MCF 10A (cell line): Measurements from ENCODE around the gene FAHD1. TPM values are rescaled to one million over a fixed set of nuclear protein-coding genes. Genes with fewer than 3 reads are reported as not detected.

Experiments
- BruUV-seq: library from RNA; stranded (reverse); fragments of 400-500 nt; replicated peaks from 2 replicates; lab custom pipeline; 2021; lab: Mats Ljungman, UMichigan
- CTCF ChIA-PET: fragments of 300-600 bp; sonication (Branson Sonifier 250); formaldehyde crosslinking; extraction: SDS; loops from one replicate; lab custom pipeline; 2021; ENCODE audit warnings: antibody characterized with exemption, inconsistent platforms; lab: Yijun Ruan, JAX
- POLR2A ChIA-PET: fragments of 300-600, 350-650 bp; sonication (Branson Sonifier 250); formaldehyde crosslinking; extraction: SDS; loops from one replicate; lab custom pipeline; 2020; ENCODE audit warnings: antibody characterized with exemption, inconsistent platforms; lab: Yijun Ruan, JAX
- DNase-seq: peaks from one replicate; pipeline ENCODE4 v3.0.0-alpha.2; 2018; ENCODE audit not compliant: unreplicated experiment
- H3K27ac Mint-ChIP-seq: one replicate; pipeline ENCODE4 v1.8.0; 2022; ENCODE audit warnings: mild to moderate bottlenecking, low read depth, mixed read lengths; ENCODE audit not compliant: unreplicated experiment
- H3K27me3 Mint-ChIP-seq: one replicate; pipeline ENCODE4 v1.8.0; 2022; ENCODE audit warnings: mixed read lengths; ENCODE audit not compliant: insufficient read depth, unreplicated experiment
- H3K36me3 Mint-ChIP-seq: one replicate; pipeline ENCODE4 v1.8.0; 2022; ENCODE audit warnings: mild to moderate bottlenecking, moderate library complexity, mixed read lengths; ENCODE audit not compliant: insufficient read depth, unreplicated experiment
- H3K4me1 Mint-ChIP-seq: one replicate; pipeline ENCODE4 v1.8.0; 2022; ENCODE audit warnings: mixed read lengths; ENCODE audit not compliant: insufficient read depth, unreplicated experiment
- H3K4me3 Mint-ChIP-seq: one replicate; pipeline ENCODE4 v1.8.0; 2022; ENCODE audit warnings: mild to moderate bottlenecking, moderate library complexity, mixed read lengths; ENCODE audit not compliant: unreplicated experiment
- H3K9me3 Mint-ChIP-seq: one replicate; pipeline ENCODE4 v1.8.0; 2022; ENCODE audit warnings: mixed read lengths; ENCODE audit not compliant: unreplicated experiment
- intact Hi-C: fragments of 100-400 bp; cut with micrococcal nuclease; formaldehyde crosslinking; loops from 2 replicates; pipeline ENCODE4 v1.14.1; 2022
- total RNA-seq: library from RNA; stranded (reverse); gene quantifications from 2 replicates; pipeline ENCODE4 v1.2.3, GENCODE V29; 2022
- TF ChIP-seq, protein P1 (sequence below): fragments of 200-600 bp; IDR thresholded peaks from one replicate; pipeline ENCODE4 v1.8.0; 2022; ENCODE audit warnings: antibody characterized with exemption, mild to moderate bottlenecking; ENCODE audit not compliant: unreplicated experiment

FAHD1 gene
- total RNA-seq, 1 experiment from 2014 or later = 21.4 TPM

DNA sequence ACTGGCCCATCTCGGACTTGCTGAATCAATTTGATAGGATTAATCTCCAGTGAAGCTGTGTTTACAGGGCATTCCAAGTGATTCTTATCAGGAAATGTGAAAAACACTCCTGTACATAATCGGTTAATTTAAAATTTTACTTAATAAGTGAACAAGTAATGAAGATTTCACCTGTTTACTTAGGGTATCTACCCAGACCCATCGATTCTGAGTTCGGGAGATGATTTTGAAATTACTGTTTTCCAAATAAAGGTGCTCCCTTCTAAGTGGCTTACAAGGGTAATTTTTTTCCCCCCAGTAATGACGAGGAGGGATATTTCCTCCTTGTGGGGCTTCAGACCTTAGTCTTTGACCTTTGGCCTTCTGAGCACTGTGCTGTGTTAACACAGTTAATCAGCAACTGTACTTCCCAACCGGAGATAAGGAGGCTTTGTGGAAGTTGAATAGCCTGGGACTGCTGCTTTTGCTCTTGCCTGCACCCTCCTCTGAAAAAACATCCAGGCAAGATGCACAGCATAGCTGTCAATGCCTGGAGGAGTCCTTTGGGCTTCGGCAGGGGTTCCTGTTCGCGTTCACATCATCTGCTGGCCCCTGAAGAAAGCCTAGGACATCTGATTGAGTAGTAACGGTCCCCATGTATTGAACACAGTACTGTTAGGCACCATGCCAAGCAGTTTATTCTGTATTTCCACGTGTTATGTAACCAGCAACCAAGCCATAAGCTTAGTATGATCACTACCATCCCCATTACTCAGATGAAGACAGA, 1.8 kb downstream of the FAHD1 start:
- Mint-ChIP-seq H3K27me3 (no peaks in the 10 kb centered on the region), H3K4me3 (peak overlapping the region; percentile 94), H3K36me3 (peaks cover 20% of the 10 kb centered on the region), H3K27ac (no peak overlapping the region), H3K4me1 (peaks cover 11% of the 10 kb centered on the region), H3K9me3 (no peaks in the 10 kb centered on the region)
- intact Hi-C loops = no loop called here
- no peak for DNase-seq
- ChIA-PET CTCF (interaction anchor here (0.5 kb wide), 1 partner anchor 465 kb away, joined by 4 read pairs; no protein-coding TSS in a partner anchor), POLR2A (interaction anchor here (1.6 to 6.1 kb wide), 6 partner anchors 8 to 326 kb away, joined by 9 to 58 read pairs (median 22); partner anchors contain the start of genes NUBP2, RPS2, SPSB3 and TRAF7)
- TF ChIP-seq, protein P1, sequence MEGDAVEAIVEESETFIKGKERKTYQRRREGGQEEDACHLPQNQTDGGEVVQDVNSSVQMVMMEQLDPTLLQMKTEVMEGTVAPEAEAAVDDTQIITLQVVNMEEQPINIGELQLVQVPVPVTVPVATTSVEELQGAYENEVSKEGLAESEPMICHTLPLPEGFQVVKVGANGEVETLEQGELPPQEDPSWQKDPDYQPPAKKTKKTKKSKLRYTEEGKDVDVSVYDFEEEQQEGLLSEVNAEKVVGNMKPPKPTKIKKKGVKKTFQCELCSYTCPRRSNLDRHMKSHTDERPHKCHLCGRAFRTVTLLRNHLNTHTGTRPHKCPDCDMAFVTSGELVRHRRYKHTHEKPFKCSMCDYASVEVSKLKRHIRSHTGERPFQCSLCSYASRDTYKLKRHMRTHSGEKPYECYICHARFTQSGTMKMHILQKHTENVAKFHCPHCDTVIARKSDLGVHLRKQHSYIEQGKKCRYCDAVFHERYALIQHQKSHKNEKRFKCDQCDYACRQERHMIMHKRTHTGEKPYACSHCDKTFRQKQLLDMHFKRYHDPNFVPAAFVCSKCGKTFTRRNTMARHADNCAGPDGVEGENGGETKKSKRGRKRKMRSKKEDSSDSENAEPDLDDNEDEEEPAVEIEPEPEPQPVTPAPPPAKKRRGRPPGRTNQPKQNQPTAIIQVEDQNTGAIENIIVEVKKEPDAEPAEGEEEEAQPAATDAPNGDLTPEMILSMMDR = no peak
- BruUV-seq = no TSS peak

DNA sequence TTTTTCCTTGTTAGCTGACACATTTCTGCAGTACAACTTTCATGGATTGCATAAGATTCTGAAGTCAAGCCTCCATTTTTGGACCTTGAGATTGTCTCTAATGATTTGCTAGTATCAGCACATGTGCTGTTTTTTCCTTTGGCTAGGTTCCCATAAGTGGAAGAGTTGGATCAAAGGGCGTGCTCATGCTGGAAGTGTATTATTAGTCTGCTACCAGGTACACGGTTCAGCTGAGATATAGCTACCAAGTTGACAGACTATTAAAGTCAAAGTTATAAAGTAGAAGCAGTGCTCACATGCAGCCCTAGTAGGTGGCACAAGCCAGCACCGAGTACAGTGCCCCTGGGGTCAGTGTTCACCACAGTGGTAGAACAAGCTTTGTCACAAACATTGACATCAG, 3.2 kb downstream of the FAHD1 start:
- POLR2A ChIA-PET = interaction anchor here (1.6 to 4.2 kb wide), 2 partner anchors 48 to 135 kb away, joined by 9 to 30 read pairs; partner anchors contain the start of genes NUBP2, RPS2 and SPSB3
- H3K4me1 Mint-ChIP-seq = peaks cover 17% of the 10 kb centered on the region
- intact Hi-C loops = no loop called here
- DNase-seq = no peak
- CTCF ChIA-PET = interaction anchor here (0.6 to 0.7 kb wide), 2 partner anchors 33 to 178 kb away, joined by 3 read pairs; no protein-coding TSS in a partner anchor
- no peaks in the 10 kb centered on the region for H3K27me3 Mint-ChIP-seq
- TF ChIP-seq, protein P1 = no peak
- BruUV-seq = no TSS peak
- H3K9me3 Mint-ChIP-seq = no peaks in the 10 kb centered on the region
- H3K27ac Mint-ChIP-seq = no peak overlapping the region
- peaks cover 18% of the 10 kb centered on the region for H3K36me3 Mint-ChIP-seq
- no peak overlapping the region for H3K4me3 Mint-ChIP-seq

DNA sequence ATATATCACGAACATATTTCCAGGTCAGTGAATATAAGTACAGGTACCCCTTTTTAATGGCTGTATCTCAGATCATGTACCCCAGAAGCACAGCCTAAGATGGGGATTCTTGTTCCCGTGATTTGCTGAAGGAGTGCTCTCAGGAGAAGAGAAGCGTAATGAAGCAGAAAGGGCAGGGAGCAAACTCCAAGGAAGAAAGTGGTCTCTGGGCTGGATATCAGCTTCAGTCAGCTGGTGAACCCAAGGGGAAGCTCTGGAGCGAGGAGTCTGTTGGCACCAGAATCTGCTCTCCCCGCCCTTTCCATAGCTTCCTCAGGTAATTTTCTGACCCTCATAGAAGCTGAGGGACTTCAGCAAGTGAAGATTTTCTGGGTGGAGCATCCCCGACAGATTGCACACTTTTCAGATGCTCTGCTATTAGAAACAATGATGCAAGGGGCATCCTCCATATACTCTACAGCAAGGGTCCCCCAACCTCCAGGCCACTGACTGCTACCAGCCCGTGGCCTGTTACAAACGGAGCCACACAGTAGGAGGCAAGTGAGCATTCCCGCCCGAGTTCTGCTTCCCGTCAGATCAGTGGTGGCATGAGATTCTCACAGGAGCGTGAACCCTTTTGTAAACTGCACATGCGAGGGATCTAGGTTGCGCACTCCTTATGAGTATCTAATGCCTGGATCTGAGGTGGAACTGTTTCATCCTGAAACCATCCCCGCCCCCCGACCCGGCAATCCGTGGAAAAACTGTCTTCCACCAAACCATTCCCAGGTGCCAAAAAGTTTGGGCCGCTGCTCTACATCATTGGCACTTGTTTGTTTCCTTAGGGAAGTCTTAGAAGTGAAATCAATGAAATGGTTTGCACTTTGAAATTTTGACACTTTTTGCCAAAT, 4.4 kb downstream of the FAHD1 start:
- Mint-ChIP-seq H3K4me1 (peaks cover 17% of the 10 kb centered on the region), H3K4me3 (no peak overlapping the region), H3K27me3 (no peaks in the 10 kb centered on the region), H3K9me3 (no peaks in the 10 kb centered on the region), H3K27ac (no peak overlapping the region), H3K36me3 (peaks cover 18% of the 10 kb centered on the region)
- no peak for DNase-seq
- TF ChIP-seq, protein P1 = no peak
- intact Hi-C loops = no loop called here
- no TSS peak for BruUV-seq
- ChIA-PET POLR2A (interaction anchor here (0.7 kb wide), 1 partner anchor 1174 kb away, joined by 4 read pairs; no protein-coding TSS in a partner anchor), CTCF (interaction anchor here (0.8 kb wide), 1 partner anchor 98 kb away, joined by 3 read pairs; no protein-coding TSS in a partner anchor)
